IPS-18c (cell line): Measurements from ENCODE around the gene ADGRG1.
"Not testable (repeated sequence)": the region's sequence is repeated elsewhere in the genome, so short reads cannot be mapped to it uniquely, and the experiment has no call there.

Source experiments
- H3K4me3 ChIP-seq: 2 replicates; pipeline ENCODE4 v1.7.0; 2013; ENCODE audit warnings: low read depth, mild to moderate bottlenecking, low read length, moderate library complexity; ENCODE audit not compliant: insufficient read depth
- H3K9me3 ChIP-seq: one replicate; pipeline ENCODE4 v1.6.1; 2013; ENCODE audit warnings: mild to moderate bottlenecking, low read length, moderate library complexity; ENCODE audit not compliant: control insufficient read depth, insufficient read depth

ADGRG1 gene

GRCh38 chr16:57628008-57628781 lies at the start of gene ADGRG1:
Gene ADGRG1 (plus strand): TSS chr16:57628630. CDS start chr16:57650288, 21,658 bp downstream.
- Histone ChIP-seq H3K9me3 (no peaks in the 10 kb centered on the region), H3K4me3 (no peak within 1 kb of the TSS)

GRCh38 chr16:57579361-57579665 lies 49.1 kb upstream of the ADGRG1 start:
- Histone ChIP-seq H3K4me3 (no peak overlapping the region), H3K9me3 (no peaks in the 10 kb centered on the region)

GRCh38 chr16:57585051-57585687 lies 43.3 kb upstream of the ADGRG1 start:
- no peak overlapping the region for H3K4me3 ChIP-seq
- H3K9me3 ChIP-seq, result no peaks in the 10 kb centered on the region

GRCh38 chr16:57588831-57589230 lies 39.6 kb upstream of the ADGRG1 start:
- no peak overlapping the region for H3K4me3 ChIP-seq
- H3K9me3 ChIP-seq, result no peaks in the 10 kb centered on the region

GRCh38 chr16:57589374-57589773 lies 39.1 kb upstream of the ADGRG1 start:
- Histone ChIP-seq H3K9me3 (peaks cover 3% of the 10 kb centered on the region), H3K4me3 (no peak overlapping the region)

DNA sequence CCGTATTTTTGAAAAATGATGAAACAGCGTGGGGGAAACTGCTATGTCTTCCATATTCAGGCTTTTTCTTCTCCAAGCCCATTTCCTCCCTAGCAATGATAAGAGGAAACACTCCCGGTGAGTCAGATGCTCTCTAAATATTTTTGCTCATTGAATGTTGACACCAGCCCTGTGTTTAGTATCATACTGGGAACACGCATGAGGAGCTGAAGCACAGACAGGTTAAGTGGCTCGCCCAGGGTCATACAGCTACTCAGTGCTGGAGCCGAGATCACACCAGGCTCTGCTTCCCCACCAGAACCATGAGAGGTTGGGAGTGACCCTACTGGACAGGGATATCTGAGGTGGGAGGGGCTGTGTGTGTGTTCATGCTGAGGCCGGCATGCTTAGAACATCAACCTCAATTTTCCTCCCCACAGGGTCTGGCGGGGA lies 37.8 kb upstream of the ADGRG1 start:
- Histone ChIP-seq H3K4me3 (no peak overlapping the region), H3K9me3 (peaks cover 4% of the 10 kb centered on the region)

DNA sequence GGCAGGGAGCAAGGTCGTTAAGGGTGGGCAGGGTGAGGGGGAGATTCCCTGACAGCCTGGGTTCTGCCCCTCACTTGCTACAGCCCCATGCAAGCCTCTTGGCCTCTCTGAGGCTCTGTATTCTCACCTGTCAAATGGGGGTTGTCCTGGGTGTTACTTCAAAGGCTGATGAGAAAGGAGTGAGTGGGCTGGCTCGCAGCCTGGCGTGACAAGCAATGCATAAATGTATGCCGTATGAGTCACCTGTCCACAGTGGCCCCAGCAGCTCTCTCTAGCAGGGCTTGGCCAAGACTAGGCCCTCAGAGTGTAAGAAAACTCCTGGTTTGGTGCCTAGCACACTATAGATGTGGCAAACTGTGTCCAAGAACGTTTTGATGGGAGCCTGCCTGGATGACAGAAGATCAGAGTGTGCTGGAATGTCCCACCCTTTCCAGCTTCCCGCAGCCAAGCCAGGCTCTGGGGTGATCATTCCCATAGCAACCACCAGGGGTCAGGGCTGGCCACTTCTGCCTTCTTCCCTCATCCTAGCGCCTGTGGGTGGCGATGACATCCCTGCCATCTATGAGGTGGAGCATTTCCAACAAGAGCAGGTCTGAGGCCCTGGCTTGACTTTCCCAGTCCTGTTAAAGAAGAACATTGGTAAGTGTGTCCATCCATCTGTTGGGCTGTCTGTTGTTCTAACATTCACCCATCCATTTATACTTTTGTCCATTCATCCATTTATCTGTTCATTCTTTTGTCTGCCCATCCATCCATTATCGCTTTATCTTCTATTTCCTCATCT lies 37.2 kb upstream of the ADGRG1 start:
- peaks cover 4% of the 10 kb centered on the region for H3K9me3 ChIP-seq
- H3K4me3 ChIP-seq, result no peak overlapping the region

DNA sequence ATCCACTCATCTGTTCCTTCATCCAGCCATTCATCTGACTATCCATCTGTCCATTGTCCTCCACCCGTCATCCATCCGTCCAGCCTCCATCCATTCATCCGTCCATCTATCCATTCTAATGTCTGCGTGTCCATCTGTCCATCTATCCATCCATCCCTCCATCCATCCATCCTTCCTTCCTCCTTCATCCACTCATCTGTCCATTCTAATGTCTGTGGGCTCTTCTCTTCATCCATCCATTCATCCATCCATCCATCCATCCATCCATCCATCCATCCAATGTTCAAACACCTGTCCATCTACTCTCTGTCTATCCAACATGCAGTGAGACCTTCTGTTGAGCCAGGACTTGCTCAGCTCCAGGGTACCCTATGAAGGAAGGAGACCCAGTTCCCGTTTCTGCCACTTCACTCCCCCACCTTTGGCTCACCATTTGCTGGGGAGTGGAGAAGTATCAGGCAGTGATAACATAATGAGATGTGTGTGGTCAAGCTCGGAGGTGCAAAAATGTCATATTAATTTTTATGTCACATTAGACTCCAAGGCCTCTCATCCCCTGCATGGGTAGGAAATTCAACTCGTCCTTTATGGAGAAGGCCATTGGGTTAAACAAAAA lies 36.5 kb upstream of the ADGRG1 start:
- H3K9me3 ChIP-seq, result peaks cover 4% of the 10 kb centered on the region
- H3K4me3 ChIP-seq, result no peak overlapping the region

- H3K4me3 ChIP-seq, result no peak overlapping the region
- peaks cover 4% of the 10 kb centered on the region for H3K9me3 ChIP-seq
These were observed 35.8 kb upstream of the ADGRG1 start for GRCh38 chr16:57592591-57593003.

- no peak overlapping the region for H3K4me3 ChIP-seq
- peaks cover 4% of the 10 kb centered on the region for H3K9me3 ChIP-seq
These were observed 35.4 kb upstream of the ADGRG1 start for GRCh38 chr16:57593021-57593420.

- H3K9me3 ChIP-seq, result peaks cover 4% of the 10 kb centered on the region
- no peak overlapping the region for H3K4me3 ChIP-seq
These were observed 34.4 kb upstream of the ADGRG1 start for GRCh38 chr16:57593990-57594389.

GRCh38 chr16:57594531-57595031 lies 33.8 kb upstream of the ADGRG1 start:
- Histone ChIP-seq H3K4me3 (no peak overlapping the region), H3K9me3 (peaks cover 4% of the 10 kb centered on the region)

- not testable (repeated sequence) for H3K9me3 ChIP-seq, H3K4me3 ChIP-seq
These were observed 32.2 kb upstream of the ADGRG1 start for GRCh38 chr16:57596234-57596633.

- Histone ChIP-seq H3K9me3 (peaks cover 4% of the 10 kb centered on the region), H3K4me3 (no peak overlapping the region)
These were observed 30.0 kb upstream of the ADGRG1 start for GRCh38 chr16:57598437-57598836.

- H3K9me3 ChIP-seq, result no peaks in the 10 kb centered on the region
- H3K4me3 ChIP-seq, result no peak overlapping the region
These were observed 28.2 kb upstream of the ADGRG1 start for GRCh38 chr16:57600048-57600835.

GRCh38 chr16:57600952-57601580 lies 27.4 kb upstream of the ADGRG1 start:
- no peaks in the 10 kb centered on the region for H3K9me3 ChIP-seq
- no peak overlapping the region for H3K4me3 ChIP-seq
